Stomach (tissue), 9 donors: ENCODE data around the gene TTC34. TPM values are rescaled to one million over a fixed set of nuclear protein-coding genes. Genes with fewer than 3 reads are reported as not detected.

Experiments
- DNase-seq, 2 donors: peaks; one replicate each; pipeline versions ENCODE4 v3.0.0 to v3.0.0-alpha.2; 2013 to 2019
- H3K27ac ChIP-seq, 5 donors: fragments of 200-600 bp in 4 of 5; sonication (generic) in 4 of 5; one replicate each; pipeline ENCODE4 v1.5.1; 2013 to 2019; ENCODE audit warnings: mild to moderate bottlenecking in 1 of 5, moderate library complexity in 1 of 5
- H3K27me3 ChIP-seq, 3 donors: fragments of 200-600 bp; sonication (generic); one replicate each; pipeline ENCODE4 v1.5.1; 2017 to 2019; ENCODE audit warnings: mixed run types in 1 of 3
- H3K36me3 ChIP-seq, 4 donors: fragments of 200-600 bp; sonication (generic); 1 replicate in 3 of 4; 2 replicates in 1 of 4; pipeline ENCODE4 v1.5.1; 2016 to 2019
- H3K4me1 ChIP-seq, 4 donors: fragments of 200-600 bp; sonication (generic); one replicate each; pipeline ENCODE4 v1.5.1; 2016 to 2019
- H3K4me3 ChIP-seq, 4 donors: fragments of 200-600 bp; sonication (generic) in 3 of 4; one replicate each; pipeline ENCODE4 v1.5.1; 2016 to 2019; ENCODE audit warnings: mild to moderate bottlenecking in 1 of 4
- H3K9me3 ChIP-seq, 4 donors: fragments of 200-600 bp; sonication (generic); one replicate each; pipeline ENCODE4 v1.5.1; 2016 to 2019
- CTCF ChIP-seq, 7 experiments: fragments of 450-650 bp in 4 of 7; fragments of 200-600 bp in 3 of 7; sonication (generic) in 3 of 7; IDR thresholded peaks; one replicate each; pipeline ENCODE4 v1.5.1; 2016 to 2019; ENCODE audit warnings: antibody characterized with exemption in 7 of 7, control low read depth in 2 of 7, mild to moderate bottlenecking in 1 of 7
- EP300 ChIP-seq: sonication (generic); formaldehyde crosslinking; IDR thresholded peaks from one replicate; pipeline ENCODE4 v1.6.1; 2017; ENCODE audit warnings: antibody characterized with exemption
- POLR2A ChIP-seq, 4 donors: fragments of 450-650 bp; IDR thresholded peaks; one replicate each; pipeline ENCODE4 v1.6.1; 2016; ENCODE audit warnings: antibody characterized with exemption in 4 of 4, control low read depth in 2 of 4, mild to moderate bottlenecking in 1 of 4, moderate library complexity in 1 of 4
- POLR2AphosphoS5 ChIP-seq, 3 donors: sonication (generic); formaldehyde crosslinking; IDR thresholded peaks; one replicate each; pipeline ENCODE4 v1.6.1; 2016; ENCODE audit warnings: antibody characterized with exemption in 3 of 3
- WGBS, 5 donors: extraction: QIAGEN DNeasy Blood & Tissue Kit in 3 of 5; methylation state at CpG; one replicate each; pipeline versions ENCODE4 v1.1.5 to v1.1.7; 2013 to 2018; 5-methylcytosine and 5-hydroxymethylcytosine counted together
- intact Hi-C: fragments of 100-400 bp; cut with DNase I; formaldehyde crosslinking; loops from one replicate; pipeline ENCODE4 v1.15.1; 2023; ENCODE audit warnings: low total_unique reads
- polyA plus RNA-seq, 3 donors: library from polyadenylated mRNA; stranded (reverse); fragments of 200-250 nt; gene quantifications; one replicate each; pipeline ENCODE4 v1.2.3, GENCODE V29; 2013
- total RNA-seq, 5 donors: library from RNA; depleted of rRNA; stranded (reverse); fragments of >200 nt; gene quantifications; one replicate each; pipeline versions ENCODE4 v1.1.0 to v1.2.3, GENCODE V29; 2014 to 2016
- donor health status: healthy with polysubstance abuse.
- donor health status: Bipolar disorder and iron deficiency.
- donor health status: healthy.

The TTC34 gene
- total and polyA plus RNA-seq, 8 donors: 0.06 to 1.3 (median 0.33) TPM; not detected in 2

- H3K4me3 ChIP-seq: no peak overlapping the region
- WGBS, 5 donors: 80 to 90% (median 86%) methylated on average over 16 to 19 of the region's 19 CpGs
- no peaks in the 10 kb centered on the region for H3K36me3 ChIP-seq
- no peak overlapping the region for H3K27ac ChIP-seq
- no peaks in the 10 kb centered on the region for H3K9me3 ChIP-seq
- intact Hi-C loops: no loop called here
- TF ChIP-seq POLR2AphosphoS5 (IDR thresholded peaks at IDR 0.05) (no peak), EP300 (no peak), POLR2A (IDR thresholded peaks at IDR 0.05) (no peak), CTCF (IDR thresholded peaks at IDR 0.05) (no peak)
- peaks cover 0 to 10% (median 0%) of the 10 kb centered on the region in 4 donors for H3K4me1 ChIP-seq
- H3K27me3 ChIP-seq: peaks cover 0 to 56% (median 4%) of the 10 kb centered on the region in 3 donors
- no peak for DNase-seq
Observed at GRCh38 chr1:2604156-2604843, 197.2 kb downstream of the TTC34 start.

GRCh38 chr1:2603521-2604155 lies 197.9 kb downstream of the TTC34 start:
- WGBS, 5 donors: 77 to 83% (median 82%) methylated on average over 16 to 25 of the region's 25 CpGs
- DNase-seq: no peak

GRCh38 chr1:2602866-2603520 lies 198.5 kb downstream of the TTC34 start:
- H3K27me3 ChIP-seq: peaks cover 0 to 56% (median 4%) of the 10 kb centered on the region in 3 donors
- H3K36me3 ChIP-seq: no peaks in the 10 kb centered on the region
- no peak overlapping the region for H3K4me3 ChIP-seq
- H3K4me1 ChIP-seq: peaks cover 0 to 10% (median 0%) of the 10 kb centered on the region in 4 donors
- H3K27ac ChIP-seq: no peak overlapping the region
- intact Hi-C loops: no loop called here
- H3K9me3 ChIP-seq: peaks cover 0 to 9% (median 4%) of the 10 kb centered on the region in 4 donors
- DNase-seq: no peak
- WGBS, 5 donors: 72 to 81% (median 78%) methylated on average over 15 to 18 of the region's 18 CpGs
- TF ChIP-seq CTCF (IDR thresholded peaks at IDR 0.05) (no peak), EP300 (no peak), POLR2A (IDR thresholded peaks at IDR 0.05) (no peak), POLR2AphosphoS5 (IDR thresholded peaks at IDR 0.05) (no peak)

More at GRCh38 chr1:2603521-2604155, 197.9 kb downstream of the TTC34 start:
- Histone ChIP-seq H3K4me1 (peaks cover 0 to 10% (median 0%) of the 10 kb centered on the region in 4 donors), H3K27ac (no peak overlapping the region), H3K4me3 (no peak overlapping the region), H3K27me3 (peaks cover 0 to 56% (median 4%) of the 10 kb centered on the region in 3 donors), H3K36me3 (no peaks in the 10 kb centered on the region), H3K9me3 (peaks cover 0 to 3% (median 1%) of the 10 kb centered on the region in 4 donors)
- TF ChIP-seq CTCF (IDR thresholded peaks at IDR 0.05): no peak
- TF ChIP-seq POLR2A (IDR thresholded peaks at IDR 0.05): no peak
- no peak for TF ChIP-seq POLR2AphosphoS5 (IDR thresholded peaks at IDR 0.05)
- no peak for TF ChIP-seq EP300
- intact Hi-C loops: no loop called here

- Histone ChIP-seq H3K4me1 (peaks cover 0 to 4% (median 0%) of the 10 kb centered on the region in 4 donors), H3K9me3 (peaks cover 0 to 13% (median 5%) of the 10 kb centered on the region in 4 donors), H3K27ac (no peak overlapping the region), H3K4me3 (no peak overlapping the region), H3K36me3 (no peaks in the 10 kb centered on the region), H3K27me3 (peaks cover 0 to 56% (median 4%) of the 10 kb centered on the region in 3 donors)
- no peak for DNase-seq
- intact Hi-C loops: no loop called here
- TF ChIP-seq POLR2AphosphoS5 (IDR thresholded peaks at IDR 0.05): no peak
- no peak for TF ChIP-seq EP300
- TF ChIP-seq POLR2A (IDR thresholded peaks at IDR 0.05): no peak
- no peak for TF ChIP-seq CTCF (IDR thresholded peaks at IDR 0.05)
- WGBS, 5 donors: 72 to 86% (median 79%) methylated on average over 15 of the region's 15 CpGs
Observed at GRCh38 chr1:2602311-2602835, 199.1 kb downstream of the TTC34 start.
